Stomach (tissue), 4 donors: ENCODE results near the gene DIPK1C.

ENCODE experiments used
- EP300 ChIP-seq: sonication (generic); formaldehyde crosslinking; IDR thresholded peaks from one replicate; pipeline ENCODE4 v1.6.1; 2017; ENCODE audit warnings: antibody characterized with exemption
- POLR2AphosphoS5 ChIP-seq, 3 donors: sonication (generic); formaldehyde crosslinking; IDR thresholded peaks; one replicate each; pipeline ENCODE4 v1.6.1; 2016; ENCODE audit warnings: antibody characterized with exemption in 3 of 3
- TF ChIP-seq, protein P1 (sequence below), 7 experiments: fragments of 450-650 bp in 4 of 7; fragments of 200-600 bp in 3 of 7; sonication (generic) in 3 of 7; IDR thresholded peaks; one replicate each; pipeline ENCODE4 v1.5.1; 2016 to 2019; ENCODE audit warnings: antibody characterized with exemption in 7 of 7, control low read depth in 2 of 7, mild to moderate bottlenecking in 1 of 7

DNA sequence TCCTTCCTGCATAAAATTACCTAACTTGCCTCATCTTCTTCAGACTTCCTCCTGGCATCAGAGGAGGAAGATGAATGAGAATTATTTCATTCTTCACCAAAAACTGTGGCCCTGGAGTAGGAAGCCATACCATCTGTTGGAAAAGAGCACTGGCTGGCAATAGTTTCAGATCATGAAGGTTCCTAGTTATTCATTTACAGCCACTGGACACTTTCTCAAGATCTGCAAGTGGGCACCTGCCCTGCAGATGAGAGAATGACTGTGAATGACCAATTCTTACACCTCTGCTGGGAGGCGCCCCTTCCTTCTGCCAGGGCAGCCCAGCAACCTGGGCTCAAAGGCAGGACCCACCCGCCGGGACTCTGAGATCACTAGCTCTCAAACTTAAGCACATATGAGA, 13.0 kb downstream of the DIPK1C start:
- TF ChIP-seq, protein P1, sequence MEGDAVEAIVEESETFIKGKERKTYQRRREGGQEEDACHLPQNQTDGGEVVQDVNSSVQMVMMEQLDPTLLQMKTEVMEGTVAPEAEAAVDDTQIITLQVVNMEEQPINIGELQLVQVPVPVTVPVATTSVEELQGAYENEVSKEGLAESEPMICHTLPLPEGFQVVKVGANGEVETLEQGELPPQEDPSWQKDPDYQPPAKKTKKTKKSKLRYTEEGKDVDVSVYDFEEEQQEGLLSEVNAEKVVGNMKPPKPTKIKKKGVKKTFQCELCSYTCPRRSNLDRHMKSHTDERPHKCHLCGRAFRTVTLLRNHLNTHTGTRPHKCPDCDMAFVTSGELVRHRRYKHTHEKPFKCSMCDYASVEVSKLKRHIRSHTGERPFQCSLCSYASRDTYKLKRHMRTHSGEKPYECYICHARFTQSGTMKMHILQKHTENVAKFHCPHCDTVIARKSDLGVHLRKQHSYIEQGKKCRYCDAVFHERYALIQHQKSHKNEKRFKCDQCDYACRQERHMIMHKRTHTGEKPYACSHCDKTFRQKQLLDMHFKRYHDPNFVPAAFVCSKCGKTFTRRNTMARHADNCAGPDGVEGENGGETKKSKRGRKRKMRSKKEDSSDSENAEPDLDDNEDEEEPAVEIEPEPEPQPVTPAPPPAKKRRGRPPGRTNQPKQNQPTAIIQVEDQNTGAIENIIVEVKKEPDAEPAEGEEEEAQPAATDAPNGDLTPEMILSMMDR (IDR thresholded peaks at IDR 0.05): no peak
- TF ChIP-seq EP300 (no peak), POLR2AphosphoS5 (IDR thresholded peaks at IDR 0.05) (no peak)
